Astrocyte of the spinal cord (primary cell): ENCODE data around the gene COA1.

Source experiments
- DNase-seq: peaks from one replicate; pipeline ENCODE4 v3.0.0; 2011; ENCODE audit warnings: low read depth, low spot score
- H3K4me3 ChIP-seq: 2 replicates; pipeline ENCODE4 v1.5.1; 2011; ENCODE audit warnings: low read depth, mild to moderate bottlenecking, low read length, moderate library complexity
- CTCF ChIP-seq: IDR thresholded peaks from 2 replicates; pipeline ENCODE4 v1.5.1; 2012; ENCODE audit warnings: low read depth, mild to moderate bottlenecking, low read length, inconsistent platforms
- in situ Hi-C: cut with HindIII; loops from 2 replicates; pipeline ENCODE4 v1.10.0; 2017; ENCODE audit warnings: low sequenced_read_pairs

Gene COA1

GRCh38 chr7:43642897-43643630 lies 86.3 kb downstream of the COA1 start:
- in situ Hi-C loops: no loop called here
- TF ChIP-seq CTCF: no peak

GRCh38 chr7:43640679-43641078 lies 88.6 kb downstream of the COA1 start:
- in situ Hi-C loops: no loop called here
- DNase-seq: no peak
- H3K4me3 ChIP-seq: no peak overlapping the region
- TF ChIP-seq CTCF: no peak

More at GRCh38 chr7:43642897-43643630, 86.3 kb downstream of the COA1 start:
- no peak overlapping the region for H3K4me3 ChIP-seq
- DNase-seq: no peak

GRCh38 chr7:43639858-43640491 lies 89.3 kb downstream of the COA1 start:
- peak; percentile 96 for DNase-seq
- in situ Hi-C loops: no loop called here
- no peak overlapping the region for H3K4me3 ChIP-seq
- no peak for TF ChIP-seq CTCF

GRCh38 chr7:43637114-43637806 lies 92.1 kb downstream of the COA1 start:
- peak; percentile 46 for DNase-seq
- no peak overlapping the region for H3K4me3 ChIP-seq
- TF ChIP-seq CTCF: no peak
- in situ Hi-C loops: no loop called here

- in situ Hi-C loops: no loop called here
- H3K4me3 ChIP-seq: no peak overlapping the region
- no peak for TF ChIP-seq CTCF
- peak; percentile 69 for DNase-seq
Observed at GRCh38 chr7:43636093-43636492, 93.2 kb downstream of the COA1 start.

GRCh38 chr7:43634384-43634783 lies 94.9 kb downstream of the COA1 start:
- DNase-seq: no peak
- H3K4me3 ChIP-seq: no peak overlapping the region
- no peak for TF ChIP-seq CTCF
- in situ Hi-C loops: no loop called here
